H9 (cell line): ENCODE data around the gene SRM. TPM values are rescaled to one million over a fixed set of nuclear protein-coding genes. Genes with fewer than 3 reads are reported as not detected.
"Not testable (repeated sequence)": the region's sequence is repeated elsewhere in the genome, so short reads cannot be mapped to it uniquely, and the experiment has no call there.

Experiments used
- DNase-seq: peaks from one replicate; pipeline ENCODE4 v3.0.0-alpha.2; 2017
- H2AFZ ChIP-seq: one replicate; pipeline ENCODE4 v1.6.1; 2013; ENCODE audit warnings: mild to moderate bottlenecking, low read length, control low read depth, moderate library complexity
- H2AK5ac ChIP-seq: 2 replicates; pipeline ENCODE4 v1.6.1; 2013; ENCODE audit warnings: low read length, control low read depth, mixed read lengths; ENCODE audit not compliant: insufficient read length
- H2BK120ac ChIP-seq: one replicate; pipeline ENCODE4 v1.6.1; 2013; ENCODE audit warnings: low read depth, mild to moderate bottlenecking, low read length, control low read depth, inconsistent platforms; ENCODE audit not compliant: poor library complexity, severe bottlenecking
- H2BK12ac ChIP-seq: 2 replicates; pipeline ENCODE4 v1.6.1; 2013; ENCODE audit warnings: low read length, control low read depth, mixed read lengths, low read depth; ENCODE audit not compliant: insufficient read length
- H2BK15ac ChIP-seq: 2 replicates; pipeline ENCODE4 v1.6.1; 2013; ENCODE audit warnings: low read depth, low read length, control low read depth
- H2BK20ac ChIP-seq: one replicate; pipeline ENCODE4 v1.6.1; 2013; ENCODE audit warnings: low read depth, mild to moderate bottlenecking, low read length, control low read depth, inconsistent platforms; ENCODE audit not compliant: poor library complexity, severe bottlenecking
- H2BK5ac ChIP-seq: 2 replicates; pipeline ENCODE4 v1.6.1; 2013; ENCODE audit warnings: low read length, control low read depth, mixed read lengths; ENCODE audit not compliant: insufficient read length
- H3K14ac ChIP-seq: 2 replicates; pipeline ENCODE4 v1.6.1; 2013; ENCODE audit warnings: low read length, control low read depth; ENCODE audit not compliant: insufficient read depth
- H3K18ac ChIP-seq: 2 replicates; pipeline ENCODE4 v1.6.1; 2013; ENCODE audit warnings: low read depth, mild to moderate bottlenecking, mixed read lengths, low read length, control low read depth; ENCODE audit not compliant: insufficient read length
- H3K23ac ChIP-seq: 2 replicates; pipeline ENCODE4 v1.6.1; 2013; ENCODE audit warnings: low read length, control low read depth, mixed read lengths, low read depth; ENCODE audit not compliant: insufficient read length
- H3K23me2 ChIP-seq: 2 replicates; pipeline ENCODE4 v1.6.1; 2013; ENCODE audit warnings: low read depth, mild to moderate bottlenecking, mixed read lengths, low read length, control low read depth; ENCODE audit not compliant: insufficient read length, poor library complexity, severe bottlenecking
- H3K27ac ChIP-seq: 2 replicates; pipeline ENCODE4 v1.5.1; 2013; ENCODE audit warnings: low read length, control low read depth, mixed read lengths, low read depth; ENCODE audit not compliant: insufficient read length
- H3K27me3 ChIP-seq: 2 replicates; pipeline ENCODE4 v1.6.1; 2013; ENCODE audit warnings: low read length, control low read depth, inconsistent platforms; ENCODE audit not compliant: insufficient read depth
- H3K4ac ChIP-seq: 2 replicates; pipeline ENCODE4 v1.6.1; 2013; ENCODE audit warnings: low read depth, mild to moderate bottlenecking, control low read depth, inconsistent platforms, low read length, moderate library complexity
- H3K4me1 ChIP-seq: 2 replicates; pipeline ENCODE4 v1.6.1; 2013; ENCODE audit warnings: low read length, control low read depth, inconsistent platforms; ENCODE audit not compliant: insufficient read depth
- H3K4me2 ChIP-seq: 2 replicates; pipeline ENCODE4 v1.6.1; 2013; ENCODE audit warnings: low read length, control low read depth, mixed read lengths; ENCODE audit not compliant: insufficient read length, insufficient read depth
- H3K56ac ChIP-seq: 2 replicates; pipeline ENCODE4 v1.6.1; 2013; ENCODE audit warnings: low read depth, mild to moderate bottlenecking, mixed read lengths, low read length, control low read depth; ENCODE audit not compliant: insufficient read length
- H3K79me1 ChIP-seq: 2 replicates; pipeline ENCODE4 v1.6.1; 2013; ENCODE audit warnings: low read depth, mild to moderate bottlenecking, moderate library complexity, low read length, control low read depth, inconsistent platforms; ENCODE audit not compliant: insufficient read depth, poor library complexity, severe bottlenecking
- H3K79me2 ChIP-seq: 2 replicates; pipeline ENCODE4 v1.6.1; 2013; ENCODE audit warnings: low read length, control low read depth, inconsistent platforms; ENCODE audit not compliant: insufficient read depth
- H3K9ac ChIP-seq: 2 replicates; pipeline ENCODE4 v1.6.1; 2013; ENCODE audit warnings: low read length, control low read depth, mixed read lengths; ENCODE audit not compliant: insufficient read length; ENCODE audit errors: extremely low read depth
- H3K9me3 ChIP-seq: one replicate; pipeline ENCODE4 v1.6.1; 2013; ENCODE audit warnings: low read depth, low read length, inconsistent platforms; ENCODE audit not compliant: control insufficient read depth
- H3T11ph ChIP-seq: one replicate; pipeline ENCODE4 v1.6.1; 2013; ENCODE audit warnings: mild to moderate bottlenecking, low read length, control low read depth, inconsistent platforms
- H4K20me1 ChIP-seq: one replicate; pipeline ENCODE4 v1.6.1; 2013; ENCODE audit not compliant: control insufficient read depth, insufficient read length, insufficient read depth
- H4K5ac ChIP-seq: 2 replicates; pipeline ENCODE4 v1.6.1; 2013; ENCODE audit warnings: low read depth, mild to moderate bottlenecking, mixed read lengths, low read length, control low read depth; ENCODE audit not compliant: insufficient read length
- H4K8ac ChIP-seq: replicated peaks from 2 replicates; pipeline ENCODE4 v1.6.1; 2013; ENCODE audit warnings: low read length, control low read depth, mixed read lengths, low read depth; ENCODE audit not compliant: insufficient read length
- H4K91ac ChIP-seq: 2 replicates; pipeline ENCODE4 v1.6.1; 2013; ENCODE audit warnings: low read depth, mild to moderate bottlenecking, moderate library complexity, mixed read lengths, low read length, control low read depth; ENCODE audit not compliant: insufficient read length
- H3K27ac Mint-ChIP-seq, 3 experiments: 2 replicates in 2 of 3; 3 replicates in 1 of 3; pipeline ENCODE4 v1.8.0; 2020 to 2021; ENCODE audit warnings: mixed read lengths in 3 of 3, mild to moderate bottlenecking in 1 of 3, moderate library complexity in 1 of 3
- H3K27me3 Mint-ChIP-seq: 2 replicates; pipeline ENCODE4 v1.8.0; 2021; ENCODE audit warnings: low read depth, mild to moderate bottlenecking, moderate library complexity, mixed read lengths
- H3K36me3 Mint-ChIP-seq, 3 experiments: 2 replicates in 2 of 3; 3 replicates in 1 of 3; pipeline ENCODE4 v1.8.0; 2020 to 2021; ENCODE audit warnings: low read depth in 3 of 3, mixed read lengths in 3 of 3; ENCODE audit not compliant: insufficient read depth in 1 of 3
- H3K4me1 Mint-ChIP-seq, 2 experiments: 2 replicates each; pipeline ENCODE4 v1.8.0; 2020; ENCODE audit warnings: mixed read lengths in 2 of 2
- H3K4me3 Mint-ChIP-seq, 2 experiments: 2 replicates in 1 of 2; 3 replicates in 1 of 2; pipeline ENCODE4 v1.8.0; 2020 to 2021; ENCODE audit warnings: mild to moderate bottlenecking in 2 of 2, mixed read lengths in 2 of 2, moderate library complexity in 1 of 2
- H3K9me3 Mint-ChIP-seq, 2 experiments: 2 replicates in 1 of 2; 3 replicates in 1 of 2; pipeline ENCODE4 v1.8.0; 2020; ENCODE audit warnings: mild to moderate bottlenecking in 2 of 2, mixed read lengths in 2 of 2, moderate library complexity in 1 of 2
- WGBS: extraction: QIAGEN DNeasy Blood & Tissue Kit; methylation state at CpG from one replicate; pipeline ENCODE4 v1.1.7; 2013; ENCODE audit warnings: missing lambda C conversion rate, low lambda C conversion rate, mixed read lengths; ENCODE audit not compliant: insufficient read length; ENCODE audit errors: extremely low coverage; 5-methylcytosine and 5-hydroxymethylcytosine counted together
- total RNA-seq: library from RNA; stranded (reverse); gene quantifications from 2 replicates; pipeline ENCODE4 v1.2.1, GENCODE V29; 2021
- TF ChIP-seq, protein P1 (sequence below): fragments of 200-600 bp; sonication (generic); conservative IDR thresholded peaks from 3 replicates; pipeline ENCODE4 v1.8.0; 2021; ENCODE audit warnings: antibody characterized with exemption, mild to moderate bottlenecking

Gene SRM
- total RNA-seq, 1 experiment from 2014 or later: 196 TPM

DNA sequence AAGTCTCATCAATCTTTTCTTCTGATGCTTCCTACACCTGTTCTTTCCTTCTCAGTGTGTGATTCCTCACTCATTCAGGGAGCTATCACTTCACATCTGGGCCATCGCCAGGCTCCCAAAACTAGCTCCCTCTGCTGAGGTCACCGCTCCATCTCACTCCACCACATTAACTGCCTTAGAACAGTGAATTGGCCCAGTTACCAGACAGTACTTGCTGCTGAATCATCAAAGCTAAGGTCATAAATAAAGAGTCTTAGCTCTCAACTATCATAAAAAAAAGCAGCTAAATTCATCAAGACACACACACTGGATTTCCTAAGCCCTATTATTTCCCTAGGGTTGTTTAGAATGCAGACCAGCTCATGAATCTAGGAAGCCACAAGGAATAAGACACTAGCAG, 18.8 kb upstream of the SRM start:
- Histone ChIP-seq H4K8ac (no peak overlapping the region), H3K27ac (no peak overlapping the region), H3K79me2 (no peaks in the 10 kb centered on the region), H3K4me1 (no peaks in the 10 kb centered on the region), H3K4me2 (no peak overlapping the region), H4K91ac (no peak overlapping the region), H2AFZ (no peak overlapping the region), H3K18ac (no peak overlapping the region), H3K27me3 (no peaks in the 10 kb centered on the region), H3K79me1 (no peaks in the 10 kb centered on the region), H3K23ac (no peak overlapping the region), H2BK20ac (no peak overlapping the region), H4K20me1 (no peaks in the 10 kb centered on the region), H2BK5ac (no peak overlapping the region), H2AK5ac (no peak overlapping the region), H3K23me2 (no peaks in the 10 kb centered on the region), H2BK15ac (no peak overlapping the region), H3K9me3 (no peaks in the 10 kb centered on the region), H3K9ac (no peak overlapping the region), H3K14ac (no peak overlapping the region), H2BK120ac (no peak overlapping the region), H3K4ac (no peak overlapping the region), H4K5ac (no peak overlapping the region), H2BK12ac (no peak overlapping the region), H3T11ph (no peak overlapping the region), H3K56ac (no peak overlapping the region)
- TF ChIP-seq, protein P1, sequence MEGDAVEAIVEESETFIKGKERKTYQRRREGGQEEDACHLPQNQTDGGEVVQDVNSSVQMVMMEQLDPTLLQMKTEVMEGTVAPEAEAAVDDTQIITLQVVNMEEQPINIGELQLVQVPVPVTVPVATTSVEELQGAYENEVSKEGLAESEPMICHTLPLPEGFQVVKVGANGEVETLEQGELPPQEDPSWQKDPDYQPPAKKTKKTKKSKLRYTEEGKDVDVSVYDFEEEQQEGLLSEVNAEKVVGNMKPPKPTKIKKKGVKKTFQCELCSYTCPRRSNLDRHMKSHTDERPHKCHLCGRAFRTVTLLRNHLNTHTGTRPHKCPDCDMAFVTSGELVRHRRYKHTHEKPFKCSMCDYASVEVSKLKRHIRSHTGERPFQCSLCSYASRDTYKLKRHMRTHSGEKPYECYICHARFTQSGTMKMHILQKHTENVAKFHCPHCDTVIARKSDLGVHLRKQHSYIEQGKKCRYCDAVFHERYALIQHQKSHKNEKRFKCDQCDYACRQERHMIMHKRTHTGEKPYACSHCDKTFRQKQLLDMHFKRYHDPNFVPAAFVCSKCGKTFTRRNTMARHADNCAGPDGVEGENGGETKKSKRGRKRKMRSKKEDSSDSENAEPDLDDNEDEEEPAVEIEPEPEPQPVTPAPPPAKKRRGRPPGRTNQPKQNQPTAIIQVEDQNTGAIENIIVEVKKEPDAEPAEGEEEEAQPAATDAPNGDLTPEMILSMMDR: no peak
- Mint-ChIP-seq H3K4me1 (no peaks in the 10 kb centered on the region), H3K36me3 (peaks cover 56 to 80% (median 74%) of the 10 kb centered on the region in 3 experiments), H3K4me3 (no peak overlapping the region), H3K27me3 (no peaks in the 10 kb centered on the region), H3K27ac (no peak overlapping the region), H3K9me3 (no peaks in the 10 kb centered on the region)
- WGBS: no CpG with 5 or more reads among the region's 2 CpGs
- DNase-seq: no peak

GRCh38 chr1:11073398-11073797, 13.6 kb upstream of the SRM start:
- H4K5ac ChIP-seq, H3K27me3 ChIP-seq, H2BK15ac ChIP-seq, H2BK120ac ChIP-seq, H4K20me1 ChIP-seq, H3K27me3 Mint-ChIP-seq, H4K91ac ChIP-seq, H3K23ac ChIP-seq, H3K4me1 Mint-ChIP-seq, H4K8ac ChIP-seq, H3K9me3 ChIP-seq, H3K4ac ChIP-seq, H2AK5ac ChIP-seq, H3K23me2 ChIP-seq, H3K4me3 Mint-ChIP-seq, H2BK20ac ChIP-seq, H3K79me1 ChIP-seq, H3K4me1 ChIP-seq, H3K27ac ChIP-seq, H3T11ph ChIP-seq, H2BK5ac ChIP-seq, H3K4me2 ChIP-seq, H3K9ac ChIP-seq, DNase-seq, H3K56ac ChIP-seq, H3K14ac ChIP-seq, H2BK12ac ChIP-seq, H3K79me2 ChIP-seq, H3K9me3 Mint-ChIP-seq, H2AFZ ChIP-seq, H3K27ac Mint-ChIP-seq, H3K18ac ChIP-seq: not testable (repeated sequence)
- peaks cover 52 to 90% (median 84%) of the 10 kb centered on the region in 3 experiments for H3K36me3 Mint-ChIP-seq
- no CpG with 5 or more reads among the region's 7 CpGs for WGBS
